NOMO-1 treated with DMSO at 0.1 percent for 48 hours (cell line): ENCODE data around the gene GNAZ.

Experiments used
- DNase-seq: peaks from one replicate; lab custom pipeline; 2025; ENCODE audit not compliant: unreplicated experiment; lab: John Stamatoyannopoulos, UW

The GNAZ gene

GRCh38 chr22:23150762-23151161 lies 80.4 kb downstream of the GNAZ start:
- DNase-seq: no peak

DNA sequence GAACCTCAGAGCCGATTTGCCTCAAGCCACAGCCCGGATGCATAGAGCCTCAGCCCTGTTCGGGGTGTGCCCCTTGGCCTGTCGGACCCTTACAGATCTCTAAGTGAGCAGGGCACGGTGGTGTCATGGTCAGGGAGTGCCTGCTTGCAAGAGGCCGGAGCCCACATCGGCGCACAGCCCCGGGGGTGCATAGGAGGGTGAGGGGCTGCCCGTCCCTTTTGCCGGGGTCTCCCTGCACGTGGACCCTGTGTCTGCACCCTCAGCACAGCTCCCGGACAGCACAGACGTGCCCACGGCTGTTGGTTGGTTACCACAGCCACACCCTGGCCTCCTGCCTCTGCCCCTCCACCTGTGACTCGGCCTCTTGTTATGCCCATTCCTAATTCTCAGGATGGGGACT lies 81.5 kb downstream of the GNAZ start:
- DNase-seq: no peak

GRCh38 chr22:23152238-23153114 lies 82.2 kb downstream of the GNAZ start:
- DNase-seq: peak; percentile 77

DNA sequence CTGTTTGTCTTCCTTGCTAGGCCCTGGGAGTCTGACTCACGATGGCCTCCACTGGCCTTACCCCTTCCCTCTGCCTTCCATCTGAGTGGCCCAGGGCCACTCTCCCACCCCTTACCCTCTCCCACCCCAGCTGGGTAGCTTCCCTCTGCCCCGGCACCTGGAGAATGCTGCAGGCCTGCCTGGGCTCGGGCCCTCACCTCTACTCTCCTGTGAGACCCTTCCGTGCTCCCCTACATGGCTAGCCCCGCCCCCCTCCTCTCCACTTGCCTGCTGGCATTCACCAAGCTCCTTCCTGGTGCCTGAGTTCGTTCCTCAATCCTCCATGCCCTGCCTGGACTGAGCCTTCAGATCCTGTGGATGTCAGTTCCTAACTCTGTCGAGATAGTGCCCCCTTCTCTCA lies 83.7 kb downstream of the GNAZ start:
- no peak for DNase-seq

DNA sequence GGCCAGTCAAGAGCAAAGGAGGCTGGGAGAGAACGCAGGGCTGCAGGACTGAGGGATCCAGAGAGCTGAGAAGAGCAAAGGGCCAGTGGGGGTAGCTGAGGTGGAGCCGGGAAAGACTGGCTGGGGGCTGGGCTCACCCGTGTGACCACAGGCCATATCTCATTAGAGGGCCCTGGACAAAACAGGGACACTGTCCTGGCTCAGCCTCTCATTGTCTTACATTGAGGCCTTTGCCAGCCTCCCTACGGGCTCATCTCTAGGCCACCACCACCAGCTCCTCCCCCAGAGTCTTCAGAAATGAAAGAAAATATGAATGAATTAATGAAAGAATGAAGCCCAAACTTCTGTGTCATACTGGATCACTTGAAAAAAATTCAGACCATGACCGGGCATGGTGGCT lies 84.1 kb downstream of the GNAZ start:
- no peak for DNase-seq

DNA sequence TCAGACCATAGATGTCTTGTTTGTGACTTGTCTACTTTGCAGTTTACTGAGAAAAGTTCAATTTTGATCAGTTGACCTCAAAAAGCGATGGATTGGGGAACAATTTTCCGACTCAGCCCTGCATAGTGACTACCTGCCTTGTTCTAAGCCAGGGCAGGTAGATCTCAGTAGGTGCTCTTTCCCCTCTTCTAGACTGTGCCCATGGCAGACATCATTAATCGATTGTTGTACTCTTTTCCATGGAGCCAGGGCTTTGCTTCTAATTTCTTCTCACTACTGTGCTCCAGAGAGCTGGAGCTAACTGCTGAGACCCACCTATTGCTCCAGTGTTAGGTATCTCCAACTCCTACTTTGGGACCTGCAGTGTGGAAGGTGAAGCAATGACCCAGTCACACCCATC lies 84.8 kb downstream of the GNAZ start:
- no peak for DNase-seq

DNA sequence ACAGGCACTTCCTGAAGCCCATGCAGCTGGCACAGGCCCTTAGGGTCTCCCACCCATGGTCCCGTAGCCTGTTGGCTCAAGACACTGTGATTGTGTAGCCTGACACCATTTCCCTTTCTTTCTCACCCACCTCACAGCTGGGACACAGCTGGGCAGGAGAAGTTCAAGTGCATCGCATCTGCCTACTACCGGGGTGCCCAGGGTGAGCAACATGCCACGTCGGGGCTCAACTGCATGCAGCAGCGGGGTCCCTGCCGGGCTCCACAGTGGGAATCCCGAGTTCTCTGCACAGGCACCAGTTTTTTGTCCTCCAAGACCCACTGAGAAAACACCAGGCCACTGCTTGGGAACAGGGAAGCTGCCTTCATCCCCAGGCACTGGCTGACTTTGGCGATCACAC lies 85.5 kb downstream of the GNAZ start:
- no peak for DNase-seq

GRCh38 chr22:23156286-23156685 lies 86.0 kb downstream of the GNAZ start:
- no peak for DNase-seq

DNA sequence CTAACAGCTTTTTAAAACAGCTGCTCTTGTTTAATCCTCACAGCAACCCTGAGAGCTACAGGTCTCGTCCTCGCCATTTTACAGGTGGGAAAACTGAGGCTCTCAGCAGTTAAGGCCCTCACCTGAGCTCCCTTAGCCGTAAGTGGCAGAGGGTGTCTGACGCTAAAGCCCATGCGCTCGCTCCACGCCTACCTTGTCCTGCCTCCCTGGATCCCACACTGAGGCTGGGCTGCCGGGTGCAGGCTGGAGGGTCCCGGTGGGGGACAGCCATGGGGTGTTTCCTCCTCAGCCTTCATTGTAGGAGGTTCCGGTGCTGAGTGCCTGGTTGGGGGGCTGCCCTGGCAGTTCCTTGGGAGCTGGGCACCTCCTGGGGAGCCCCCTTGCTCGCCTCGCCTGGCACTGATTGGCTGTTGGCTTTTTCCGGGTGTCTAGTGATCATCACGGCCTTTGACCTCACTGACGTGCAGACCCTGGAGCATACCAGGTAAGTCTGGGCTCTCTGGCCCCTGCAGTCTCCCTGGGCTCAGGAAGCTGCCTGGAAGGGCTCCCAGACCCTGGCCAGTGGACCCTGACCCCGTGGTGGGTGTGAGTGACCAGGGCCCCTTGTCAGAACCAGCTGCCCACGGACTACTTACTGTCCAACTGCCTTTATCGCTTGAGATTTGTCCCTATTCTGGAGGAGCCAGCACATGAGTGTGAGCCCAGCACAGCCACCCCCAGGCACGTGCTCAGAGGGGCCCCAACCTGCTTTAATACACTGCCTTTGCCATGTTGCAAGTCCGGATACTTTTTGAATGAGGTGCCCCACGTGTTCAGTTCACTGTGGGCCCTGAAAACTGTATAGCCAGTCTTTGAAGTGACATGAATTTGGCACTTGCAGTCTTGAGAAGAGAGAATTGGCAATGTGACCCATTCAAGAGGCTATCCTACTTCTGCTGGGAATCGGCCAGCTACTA lies 87.5 kb downstream of the GNAZ start:
- DNase-seq: no peak

GRCh38 chr22:23158516-23159290 lies 88.4 kb downstream of the GNAZ start:
- no peak for DNase-seq

- DNase-seq: no peak
Observed at GRCh38 chr22:23159291-23159630, 88.9 kb downstream of the GNAZ start.

GRCh38 chr22:23161029-23161428 lies 90.7 kb downstream of the GNAZ start:
- DNase-seq: no peak

- DNase-seq: no peak
Observed at GRCh38 chr22:23161574-23161973, 91.3 kb downstream of the GNAZ start.

GRCh38 chr22:23163665-23164064 lies 93.3 kb downstream of the GNAZ start:
- no peak for DNase-seq

DNA sequence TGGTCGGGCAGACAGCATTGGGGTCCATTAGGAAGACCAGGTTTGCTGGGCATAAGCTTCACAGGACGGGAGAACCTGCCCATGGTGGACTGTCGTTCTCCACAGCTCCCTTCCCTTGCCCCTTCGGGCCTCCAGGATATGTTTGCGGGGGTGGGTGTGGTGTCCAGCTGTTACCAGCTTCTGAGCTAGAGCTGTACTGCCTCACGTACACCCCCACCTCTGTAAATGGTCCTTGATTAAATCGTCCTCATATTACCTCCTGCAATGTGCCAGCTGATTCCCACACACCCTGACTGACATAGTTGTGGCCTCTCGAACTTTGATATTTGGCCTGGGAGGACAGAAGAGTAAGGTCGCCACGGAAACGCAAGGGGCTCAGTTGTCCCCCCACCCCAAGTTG lies 93.8 kb downstream of the GNAZ start:
- no peak for DNase-seq

DNA sequence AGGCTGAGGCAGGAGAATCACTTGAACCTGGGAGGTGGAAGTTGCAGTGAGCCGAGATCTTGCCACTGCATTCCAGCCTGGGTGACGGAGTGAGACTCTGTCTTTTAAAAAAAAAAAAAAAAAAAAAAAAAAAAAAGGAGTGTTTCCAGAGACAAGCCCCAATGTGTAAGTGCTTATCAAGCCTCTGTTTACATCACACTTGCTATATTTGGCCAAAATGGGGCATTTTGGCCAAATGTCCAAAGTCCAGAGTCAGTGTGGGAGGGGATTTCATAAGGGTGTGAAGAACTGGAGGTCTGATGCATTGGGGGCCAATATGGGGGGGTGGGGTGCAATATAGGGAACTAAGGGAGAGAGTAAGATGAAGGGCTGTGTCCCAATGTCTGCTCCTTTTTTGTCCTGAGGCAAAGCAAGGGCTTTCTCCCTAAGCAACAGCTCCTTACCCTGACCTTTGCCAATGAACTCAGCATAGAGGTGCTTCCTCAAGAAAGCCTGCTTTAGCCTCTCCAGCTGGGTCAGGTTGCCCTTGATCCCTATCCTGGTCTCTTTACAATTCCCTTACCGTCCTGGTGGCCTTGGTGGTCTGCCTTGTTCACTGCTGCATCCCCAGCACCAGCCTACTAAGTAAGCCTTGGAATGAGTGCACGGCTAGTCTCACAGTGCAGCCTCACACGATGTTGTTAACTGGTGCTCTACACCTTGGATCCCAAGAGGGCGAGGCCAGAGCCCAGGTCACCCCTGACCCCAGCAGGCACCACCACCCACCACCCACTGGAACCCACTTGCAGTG lies 95.9 kb downstream of the GNAZ start:
- no peak for DNase-seq

DNA sequence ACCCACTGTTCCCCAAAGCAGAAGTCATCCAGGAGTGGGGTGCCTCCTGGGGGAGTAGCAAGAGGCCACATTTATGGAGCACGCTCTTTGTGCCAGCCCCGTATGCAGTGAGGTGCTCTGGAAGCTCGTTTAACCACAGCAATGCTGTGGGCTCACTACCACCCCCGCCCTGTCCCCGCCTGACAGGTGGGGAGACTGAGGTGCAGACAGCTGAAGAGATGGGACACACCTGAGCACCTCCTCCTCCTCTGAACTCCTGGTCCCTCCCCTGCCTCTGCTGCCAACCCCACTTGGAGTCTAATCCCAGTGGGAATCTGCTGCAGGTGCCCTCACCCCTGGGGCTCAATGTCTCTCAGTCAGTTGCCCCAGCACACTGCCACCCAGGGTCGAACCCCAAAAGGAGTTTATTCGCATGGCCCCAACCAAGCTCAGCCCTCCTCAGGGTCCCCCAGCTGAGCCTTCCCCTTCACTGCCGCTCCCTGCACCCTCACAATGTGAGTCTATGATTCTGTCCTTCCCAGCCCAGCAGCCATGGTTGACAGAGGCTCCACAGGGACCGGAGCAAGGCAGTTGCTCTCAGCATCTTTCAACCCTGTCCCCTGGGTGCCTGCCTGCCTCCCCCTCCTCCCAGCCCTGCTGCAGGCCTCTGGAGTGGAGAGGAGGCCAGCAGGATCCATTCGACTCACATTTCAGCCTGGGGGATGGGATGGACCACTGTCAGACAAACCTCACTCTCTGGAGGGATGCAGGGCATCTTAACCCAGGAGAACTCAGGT lies 96.7 kb downstream of the GNAZ start:
- DNase-seq: no peak

- DNase-seq: no peak
Observed at GRCh38 chr22:23168391-23169042, 98.2 kb downstream of the GNAZ start.

- DNase-seq: no peak
Observed at GRCh38 chr22:23169043-23169406, 98.7 kb downstream of the GNAZ start.
